NCI-H1092 (cell line): ENCODE data around the gene TGOLN2.
A peak's percentile ranks its signal among the peaks of the same experiment; 100 is the strongest.
"Not testable (repeated sequence)": the region's sequence is repeated elsewhere in the genome, so short reads cannot be mapped to it uniquely, and the experiment has no call there.

ENCODE experiments used
- DNase-seq: peaks from one replicate; lab custom pipeline; 2025; lab: John Stamatoyannopoulos, UW

TGOLN2 gene

DNA sequence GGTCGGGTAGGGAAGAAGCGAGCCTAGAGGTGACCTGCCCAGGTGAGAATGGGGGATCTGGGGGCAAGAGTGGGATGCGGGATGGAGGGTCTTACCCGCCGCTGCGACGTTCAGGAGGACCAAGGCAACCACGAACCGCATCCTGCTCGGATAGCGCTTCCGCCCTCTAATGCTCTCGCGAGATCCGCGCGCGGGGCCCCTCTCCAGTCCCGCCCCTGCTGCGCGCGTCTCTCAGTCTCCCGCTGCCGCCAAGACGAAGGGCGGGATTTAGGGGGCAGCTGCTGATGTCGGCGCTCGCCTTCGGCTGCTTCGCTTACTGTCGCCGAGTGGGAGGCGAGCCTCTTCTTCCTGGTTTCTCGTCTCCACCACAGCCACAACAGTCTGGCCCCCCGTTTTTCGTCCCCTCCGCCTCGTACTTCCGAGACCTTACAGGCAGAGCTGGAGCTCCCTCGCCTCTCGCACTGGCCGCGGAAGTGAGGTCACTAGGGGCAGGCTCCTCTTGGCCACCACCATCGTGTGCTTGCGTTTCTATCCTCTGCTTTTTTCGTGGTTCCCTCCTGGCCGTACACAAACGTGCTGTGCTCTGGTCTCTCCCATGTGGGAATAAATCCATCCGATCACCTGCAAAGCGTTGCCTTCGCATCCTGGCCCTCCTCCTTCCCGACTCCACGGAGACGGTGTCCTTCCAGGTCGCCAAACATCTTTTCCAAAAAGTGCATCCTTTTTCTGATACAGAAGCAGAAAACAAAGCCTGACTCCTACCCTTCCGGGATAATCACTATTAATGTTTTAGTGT lies at the start of gene TGOLN2:
TGOLN2 (minus strand) TSS at position 168 of the 796 bp plus-strand sequence; CDS start at position 141, 27 bp downstream.
- DNase-seq: peak; percentile 89

DNA sequence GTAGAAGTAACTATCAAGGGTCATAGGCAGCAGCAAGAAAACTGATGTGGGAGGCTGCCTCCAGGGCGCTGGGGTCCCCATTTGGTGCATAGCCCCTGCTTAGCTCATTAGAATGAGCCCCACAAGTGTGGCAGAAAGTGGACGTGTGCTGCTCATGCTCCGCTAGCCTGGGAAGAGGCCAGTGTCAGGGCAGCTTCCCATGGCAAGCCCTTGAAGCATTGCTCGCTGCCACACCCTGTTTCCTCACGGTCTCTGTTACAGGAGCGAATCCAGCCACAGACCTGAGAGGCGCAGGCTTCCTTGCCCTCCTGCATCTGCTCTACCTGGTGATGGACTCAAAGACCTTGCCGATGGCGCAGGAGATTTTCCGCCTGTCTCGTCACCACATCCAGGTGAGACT lies 49.3 kb upstream of the TGOLN2 start:
- no peak for DNase-seq

DNA sequence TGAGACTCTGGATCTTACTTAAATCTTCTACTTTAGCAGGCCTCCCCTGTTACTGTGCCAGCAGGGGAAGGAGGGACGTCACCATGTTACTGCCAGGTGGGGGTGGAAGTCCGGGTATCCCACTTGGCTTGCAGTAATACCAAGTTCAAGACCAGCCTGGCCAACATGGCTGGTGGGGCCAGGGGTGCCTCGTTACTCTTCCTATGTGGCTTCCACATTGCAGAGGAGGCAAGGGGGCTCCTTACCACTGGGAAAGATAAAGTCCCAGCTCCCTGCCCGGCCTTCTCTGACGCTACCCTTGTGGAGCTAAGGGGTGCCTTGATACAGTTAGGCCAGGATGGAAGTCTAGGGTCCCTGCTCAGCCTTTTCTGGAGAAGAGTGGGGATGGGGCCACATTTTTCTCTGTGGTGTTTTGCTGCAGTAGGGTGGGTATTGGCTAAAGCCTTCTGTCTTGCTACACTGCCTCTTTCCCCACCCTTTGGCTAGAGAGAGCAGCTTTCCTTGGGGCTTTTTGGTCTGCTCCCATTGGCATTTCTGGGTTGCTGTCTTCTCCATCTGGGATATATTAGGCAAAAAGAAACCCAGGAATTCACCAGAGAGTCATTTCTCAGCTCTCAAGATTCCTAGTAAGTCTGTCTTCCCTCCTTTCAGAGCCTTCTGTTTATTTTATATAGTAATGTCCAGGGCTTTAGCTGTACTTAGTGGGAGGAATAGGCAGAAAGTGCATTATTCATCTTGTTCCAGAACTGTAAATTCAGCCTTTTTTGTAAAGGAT lies 48.7 kb upstream of the TGOLN2 start:
- no peak for DNase-seq

DNA sequence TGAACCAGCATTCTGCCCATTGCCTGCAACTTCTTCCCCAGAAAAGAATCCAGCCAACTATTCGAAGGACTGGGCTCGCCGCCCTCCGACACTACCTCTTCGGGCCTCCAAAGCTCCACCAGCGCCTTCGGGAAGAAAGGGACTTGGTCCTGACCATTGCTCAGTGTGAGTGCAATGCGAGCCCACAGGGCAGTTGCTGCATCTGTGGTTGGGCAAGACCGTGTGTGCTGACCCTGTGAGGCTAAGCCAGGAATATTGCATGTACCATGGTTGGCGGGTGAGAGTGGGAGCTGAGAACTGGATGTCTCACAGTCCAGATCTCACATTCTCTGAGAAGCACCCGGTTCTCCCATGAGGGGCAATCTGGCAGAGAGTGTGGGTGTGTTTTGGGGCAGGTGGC lies 43.3 kb upstream of the TGOLN2 start:
- no peak for DNase-seq

DNA sequence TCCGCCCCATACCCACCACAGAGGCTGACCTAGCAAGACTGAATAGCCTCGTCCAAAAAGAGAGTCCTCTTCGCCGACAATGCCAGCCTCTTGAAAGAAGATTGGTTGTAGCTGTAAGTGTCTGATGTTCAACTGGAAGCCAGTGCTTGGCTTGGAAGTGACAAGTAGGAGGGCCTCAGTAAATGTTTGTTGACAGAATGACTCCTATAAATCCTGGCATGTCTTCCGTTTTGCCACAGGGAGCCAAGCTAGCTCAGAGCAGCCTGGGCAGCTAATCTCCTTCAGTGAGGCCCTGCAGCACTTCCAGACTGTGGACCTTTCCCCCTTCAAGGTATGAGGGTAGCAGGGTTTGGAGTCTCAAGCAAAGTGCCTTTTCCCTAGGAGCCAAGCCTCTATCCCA lies 41.7 kb upstream of the TGOLN2 start:
- DNase-seq: no peak

DNA sequence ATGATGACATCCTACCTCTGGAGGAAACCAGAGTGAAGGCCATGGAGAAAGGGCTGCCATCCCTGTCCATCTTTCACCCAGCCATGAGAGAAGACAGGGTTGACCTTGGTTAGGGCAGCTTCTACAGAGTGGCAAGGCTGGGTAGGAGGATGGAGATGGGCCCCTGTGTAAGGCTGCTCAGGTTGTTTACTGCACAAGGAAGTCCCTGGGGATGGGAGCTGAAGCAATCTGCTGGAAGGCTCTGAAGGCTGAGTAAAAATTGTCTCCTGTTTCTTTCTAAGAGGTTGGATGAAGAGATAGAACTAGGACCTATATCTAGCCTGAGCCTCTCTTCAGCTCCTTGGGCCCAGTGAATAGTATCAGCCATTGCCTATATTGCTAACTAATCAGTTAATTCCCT lies 41.1 kb upstream of the TGOLN2 start:
- no peak for DNase-seq

DNA sequence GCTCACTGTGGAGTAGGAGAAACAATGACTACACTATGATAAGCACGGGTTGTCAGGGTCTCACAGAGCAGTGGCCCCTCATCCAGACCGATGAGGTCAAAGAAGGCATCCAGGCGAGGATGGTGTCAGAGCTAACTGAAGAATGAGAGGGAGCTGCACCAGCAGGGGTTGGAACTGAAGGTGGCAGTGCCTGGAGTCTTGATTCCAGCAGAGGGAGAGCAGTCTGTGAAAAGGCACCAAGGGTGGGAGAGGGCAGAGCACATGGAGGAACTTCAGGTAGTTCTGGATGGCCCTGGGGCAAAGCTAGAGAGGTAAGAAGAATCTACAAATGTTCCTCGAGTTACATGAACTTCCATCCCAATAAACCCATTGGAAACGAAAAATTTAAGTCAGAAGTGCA lies 39.4 kb upstream of the TGOLN2 start:
- DNase-seq: no peak

DNA sequence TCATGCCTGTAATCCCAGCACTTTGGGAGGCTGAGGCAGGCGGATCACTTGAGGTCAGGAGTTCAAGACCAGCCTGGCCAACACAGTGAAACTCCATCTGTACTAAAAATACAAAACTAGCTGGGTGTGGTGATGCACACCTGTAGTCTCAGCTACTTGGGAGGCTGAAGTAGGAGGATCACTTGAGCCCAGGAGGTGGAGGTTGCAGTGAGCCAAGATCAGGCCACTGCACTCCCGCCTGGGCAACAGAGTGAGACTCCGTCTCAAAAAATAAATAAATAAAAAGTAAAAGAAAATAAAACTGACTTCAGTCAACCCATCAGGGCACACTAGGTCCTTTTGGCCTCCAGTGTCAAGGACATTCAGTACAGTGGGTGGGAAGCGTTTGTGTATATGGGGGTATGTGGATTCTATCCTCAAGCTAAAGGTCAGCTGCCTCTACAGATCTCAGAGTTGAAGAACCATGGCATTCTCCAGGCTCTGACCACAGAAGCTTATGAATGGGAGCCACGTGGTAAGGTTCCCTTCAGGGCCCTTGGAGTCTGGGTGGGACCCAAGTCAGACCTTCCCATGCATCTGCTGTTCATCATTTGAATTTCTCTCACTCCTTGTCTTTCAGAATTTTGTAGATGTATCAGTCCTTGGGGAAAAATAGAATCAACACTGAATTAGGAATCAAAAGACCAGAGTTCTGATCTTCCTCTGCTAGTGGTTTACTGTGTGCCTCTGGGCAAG lies 35.0 kb upstream of the TGOLN2 start:
- not testable (repeated sequence) for DNase-seq

DNA sequence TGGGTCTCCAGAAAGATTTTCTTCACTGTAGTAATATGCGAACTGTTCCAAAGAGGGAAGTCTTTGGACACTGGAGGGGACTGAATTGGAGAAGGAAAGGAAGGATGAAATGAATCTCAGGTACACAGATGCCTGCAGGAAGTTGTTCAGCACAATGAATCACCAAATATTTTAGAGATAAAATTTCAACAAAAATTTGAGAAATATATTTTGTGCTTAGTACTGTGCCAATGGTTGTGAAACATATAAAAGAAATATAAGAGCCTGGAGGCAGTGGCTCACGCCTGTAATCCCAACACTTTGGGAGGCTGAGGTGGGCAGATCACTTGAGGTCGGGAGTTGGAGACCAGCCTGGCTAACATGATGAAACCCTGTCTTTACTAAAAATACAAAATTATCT lies 29.9 kb upstream of the TGOLN2 start:
- DNase-seq: no peak

DNA sequence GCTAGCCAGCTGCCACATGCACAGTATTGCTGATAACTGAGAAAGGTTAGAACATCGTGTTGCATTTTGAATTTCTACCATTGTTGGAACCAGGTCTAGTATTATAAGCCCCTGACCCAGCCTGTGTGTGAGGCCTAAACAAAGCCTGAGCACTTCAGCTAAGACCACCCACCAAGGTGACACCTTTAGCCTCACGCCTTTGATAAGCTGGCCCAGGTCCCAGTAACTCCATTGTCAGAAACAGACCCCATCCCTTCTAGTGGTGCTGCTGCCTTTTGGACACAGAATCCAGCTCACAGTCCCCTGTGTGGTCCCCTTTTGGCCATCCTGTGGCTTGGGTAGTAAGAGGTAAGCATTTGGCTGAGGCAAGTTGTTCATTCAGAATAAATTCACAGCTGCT lies 28.4 kb upstream of the TGOLN2 start:
- no peak for DNase-seq

DNA sequence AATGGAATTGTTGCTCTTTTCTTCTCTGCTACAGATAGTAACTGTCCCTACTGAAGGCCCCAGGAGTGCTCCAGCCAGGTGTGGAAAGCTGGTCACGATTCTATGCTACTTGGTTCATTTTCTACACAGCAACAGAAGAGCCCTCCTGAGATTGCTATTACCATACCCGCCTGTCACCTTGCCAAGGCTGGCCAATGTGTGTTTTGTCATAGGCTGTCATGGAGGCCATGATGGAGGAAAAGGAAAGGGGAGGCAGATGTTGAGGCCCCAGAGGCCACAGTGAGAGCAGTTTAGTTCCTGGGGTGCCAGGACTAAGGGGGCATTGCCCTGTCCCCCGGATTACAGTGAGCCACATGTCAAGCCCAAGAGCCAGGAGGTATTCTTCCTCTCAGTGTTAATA lies 27.7 kb upstream of the TGOLN2 start:
- DNase-seq: no peak

DNA sequence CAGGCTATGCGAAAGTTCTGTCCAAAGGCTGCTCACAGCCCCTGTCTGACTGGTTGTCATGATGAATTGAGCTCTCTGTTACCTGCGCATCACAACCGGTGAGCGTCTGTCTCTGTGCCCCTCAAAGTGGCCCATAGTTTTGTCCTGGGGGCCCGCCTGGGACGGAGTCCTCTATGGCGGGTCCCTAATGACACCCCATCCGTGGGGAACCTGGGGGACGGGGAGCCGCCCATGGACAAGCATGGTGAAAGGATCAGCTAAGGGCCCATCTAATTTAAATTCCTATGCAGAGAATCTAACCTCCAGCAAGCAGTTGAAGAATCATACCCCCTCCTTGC lies 27.3 kb upstream of the TGOLN2 start:
- no peak for DNase-seq

DNA sequence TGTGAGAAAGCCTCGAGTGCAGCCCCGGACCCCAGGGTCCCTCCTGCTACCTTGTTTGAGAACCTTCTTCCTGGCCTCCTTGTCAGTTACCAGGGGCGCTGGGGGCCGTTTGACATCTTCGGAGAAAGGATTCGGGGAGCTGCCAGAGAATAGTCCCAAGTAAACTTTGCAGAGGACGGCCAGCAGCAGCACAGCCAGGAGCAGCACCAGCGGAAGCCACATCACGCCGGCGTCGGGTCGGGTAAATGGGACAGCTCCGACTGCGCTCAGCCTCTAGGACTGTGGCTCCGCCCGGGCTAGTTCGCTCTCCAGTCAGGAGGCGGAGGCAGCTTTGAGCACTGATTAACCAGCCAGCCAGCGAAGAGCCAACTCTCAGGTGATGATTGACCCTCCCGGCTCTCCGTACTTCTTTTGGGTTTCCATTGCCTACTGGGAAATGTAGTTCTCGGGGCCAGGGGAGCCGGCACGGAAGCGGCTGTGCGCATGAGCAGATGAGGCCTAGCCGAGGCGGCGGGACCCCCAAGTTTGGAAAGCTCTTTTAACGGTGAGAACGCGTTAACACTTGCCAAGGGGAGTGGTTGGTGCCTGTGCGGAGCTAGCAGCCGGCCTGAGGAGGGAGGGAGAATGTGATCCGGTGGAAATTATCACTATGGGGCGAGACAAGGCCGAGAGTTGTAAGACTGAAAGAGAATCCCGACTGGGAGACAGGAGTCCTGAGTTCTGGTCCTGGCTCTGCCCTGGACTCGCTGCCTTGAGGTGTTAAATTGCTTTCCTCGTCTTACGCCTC lies 26.7 kb upstream of the TGOLN2 start, which contains the start of the genes ELMOD3 and RETSAT:
ELMOD3 (plus strand) TSS at position 484 of the 787 bp plus-strand sequence. CDS start 2,430 bp downstream, outside the sequence.
RETSAT (minus strand) TSS at position 243 of the 787 bp plus-strand sequence; CDS start at position 222, 21 bp downstream.
- DNase-seq: peak; percentile 95

DNA sequence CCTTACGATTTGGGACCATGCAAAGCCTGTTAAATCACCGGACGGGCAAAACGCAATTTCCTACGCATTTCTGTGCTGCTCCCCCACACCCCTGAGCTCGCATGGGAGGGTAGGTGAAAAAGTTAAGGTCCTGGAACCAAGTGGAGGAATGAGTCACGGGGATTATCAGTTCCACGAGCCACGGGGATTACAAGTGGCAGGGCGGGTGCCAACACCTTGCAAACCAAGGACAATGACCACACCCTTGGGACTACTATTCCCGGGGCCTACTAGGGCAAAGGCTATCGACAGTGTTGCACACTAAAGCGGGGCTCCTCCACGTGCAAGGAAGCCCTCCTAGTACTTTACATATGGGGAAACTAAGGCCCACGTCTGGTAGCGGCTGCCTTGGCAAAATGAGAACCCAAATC lies 26.1 kb upstream of the TGOLN2 start:
- DNase-seq: no peak

DNA sequence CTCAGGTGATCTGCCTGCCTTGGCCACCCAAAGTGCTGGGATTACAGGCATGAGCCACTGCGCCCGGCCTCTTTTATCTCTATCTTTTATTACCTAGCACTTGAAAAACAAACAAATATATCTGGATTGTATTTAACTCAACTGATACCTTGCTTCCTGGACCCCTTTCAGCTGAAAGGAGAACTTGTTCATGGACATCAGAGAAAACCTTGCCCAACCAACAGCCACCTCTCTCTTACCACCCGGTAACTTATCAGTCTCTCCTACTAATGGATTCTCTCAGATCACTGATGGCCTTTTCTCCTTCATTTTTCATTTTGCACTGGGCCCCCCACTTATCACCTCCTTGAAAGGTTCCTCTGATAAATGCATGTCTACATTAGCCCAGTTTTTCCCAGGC lies 19.8 kb upstream of the TGOLN2 start:
- DNase-seq: no peak

DNA sequence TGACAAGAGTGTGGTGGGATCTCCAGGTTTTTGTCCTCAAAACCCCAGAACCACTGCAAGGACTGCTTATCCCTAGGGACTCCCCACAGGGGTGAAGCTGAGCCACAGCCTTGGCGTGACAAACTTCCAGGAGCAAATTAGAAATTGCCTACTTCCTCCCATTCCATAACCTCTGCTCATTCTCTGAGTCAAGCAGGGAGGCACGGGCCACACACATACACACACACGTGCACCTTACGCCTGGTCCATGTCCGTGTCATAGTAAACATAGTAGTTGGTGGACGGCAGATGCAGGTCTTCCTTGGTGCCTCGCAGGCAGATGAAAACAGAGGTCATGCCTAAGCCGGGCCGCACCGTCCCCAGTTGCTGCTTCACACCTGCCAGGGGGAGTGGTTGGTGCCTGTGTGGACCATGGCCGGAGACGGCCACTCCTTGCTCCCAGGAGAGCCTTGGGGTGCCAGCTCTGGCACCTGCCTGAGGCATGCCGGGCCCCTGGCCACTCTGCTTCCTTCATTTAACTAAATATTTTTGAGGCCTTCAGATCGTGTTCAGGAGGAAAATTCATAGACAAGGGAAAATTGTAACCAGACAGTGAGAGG lies 16.7 kb upstream of the TGOLN2 start:
- no peak for DNase-seq

DNA sequence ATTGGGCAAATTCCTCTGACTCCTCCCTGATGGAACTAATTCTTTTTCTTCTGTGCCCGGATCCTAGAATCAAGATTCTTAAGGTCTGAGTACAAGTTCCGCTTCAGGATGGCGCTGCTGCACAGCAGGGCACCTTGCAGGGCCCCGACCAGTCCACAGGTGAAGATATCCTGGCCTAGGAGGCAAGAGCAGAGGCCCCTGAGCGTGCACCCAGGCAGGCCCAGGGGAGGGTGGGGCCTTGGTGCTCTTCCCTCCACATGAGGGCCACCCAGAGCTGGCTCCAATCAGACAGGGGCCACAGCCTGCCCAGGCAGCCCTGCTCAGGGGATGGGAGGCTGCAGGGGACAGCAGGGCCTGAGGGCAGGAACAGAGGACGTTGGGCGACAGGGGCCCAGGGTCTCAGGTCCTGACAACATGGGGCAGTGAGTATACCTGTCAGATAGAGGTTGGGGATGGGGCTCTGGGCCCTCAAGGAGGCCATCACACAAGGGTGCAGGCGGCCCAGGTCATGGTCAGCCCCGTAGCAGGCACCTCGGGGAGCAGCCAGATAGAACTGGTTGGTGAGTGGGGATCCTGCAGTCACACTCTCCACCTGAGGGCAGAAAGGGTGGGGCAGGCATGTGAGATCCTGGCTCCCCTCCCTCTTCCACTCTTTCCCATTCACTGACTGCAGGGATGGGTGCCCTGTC lies 15.6 kb upstream of the TGOLN2 start:
- not testable (repeated sequence) for DNase-seq

DNA sequence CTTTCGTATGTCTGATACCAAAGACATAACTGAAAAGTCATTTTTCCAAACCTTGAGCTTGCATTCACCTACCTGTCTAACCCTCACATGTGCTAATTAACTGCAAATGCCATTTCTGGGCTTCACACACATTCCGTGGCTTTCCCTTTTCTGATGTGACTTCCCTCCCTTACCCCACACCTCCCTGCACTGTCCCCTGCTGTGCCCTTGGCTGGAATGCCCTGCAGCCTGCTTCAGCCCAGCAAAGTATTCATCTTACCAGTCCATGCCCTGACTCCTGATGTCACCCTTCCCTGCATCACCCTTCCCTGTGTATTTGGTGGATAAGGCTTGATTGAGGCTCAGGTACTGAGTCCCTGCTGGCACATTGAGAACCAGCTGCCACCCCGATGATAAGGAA lies 14.4 kb upstream of the TGOLN2 start:
- DNase-seq: no peak

DNA sequence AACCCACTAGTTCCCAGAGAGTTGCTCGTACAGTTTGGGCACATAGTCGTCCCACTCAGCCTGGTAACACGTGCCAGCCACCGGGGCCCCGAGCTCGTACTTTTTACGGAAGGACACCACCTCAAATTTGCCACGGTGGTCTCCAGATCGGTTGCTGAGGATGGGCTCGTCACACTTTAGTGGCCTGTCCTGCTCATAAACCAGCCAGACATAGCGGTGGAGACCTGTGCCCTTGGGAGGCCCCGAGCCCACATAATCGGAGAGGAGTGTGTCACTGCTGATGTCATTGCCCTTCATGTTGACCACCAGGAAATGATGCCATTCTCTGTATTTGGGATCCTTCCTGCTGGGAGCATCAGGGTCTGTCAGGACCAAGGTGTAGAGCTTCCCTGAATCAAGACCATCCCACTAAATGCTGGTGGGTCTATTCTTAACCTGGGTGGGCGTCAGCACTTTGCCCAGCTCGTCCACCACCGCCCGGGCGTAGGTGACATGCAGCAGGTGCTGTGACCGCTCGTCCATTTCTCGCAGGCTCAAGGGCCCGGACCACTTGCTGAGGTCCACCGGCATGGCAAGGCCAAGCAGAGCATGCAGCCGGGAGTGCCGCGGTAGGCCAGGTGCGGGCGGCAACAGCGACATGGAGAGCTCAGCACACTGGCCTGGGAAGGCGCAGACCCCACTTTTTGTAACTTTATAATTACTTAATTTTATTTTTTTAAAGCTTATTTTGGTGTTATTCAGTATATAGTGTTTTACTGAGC lies 13.7 kb upstream of the TGOLN2 start:
- no peak for DNase-seq
